HG03039 (cell line): ENCODE results near the gene BMX.

Source experiments
- ATAC-seq: cut with Tn5 transposase; IDR thresholded peaks from one replicate; pipeline ENCODE4 v1.9.1; 2021; ENCODE audit warnings: mild to moderate bottlenecking, moderate library complexity; ENCODE audit not compliant: unreplicated experiment

BMX gene

DNA sequence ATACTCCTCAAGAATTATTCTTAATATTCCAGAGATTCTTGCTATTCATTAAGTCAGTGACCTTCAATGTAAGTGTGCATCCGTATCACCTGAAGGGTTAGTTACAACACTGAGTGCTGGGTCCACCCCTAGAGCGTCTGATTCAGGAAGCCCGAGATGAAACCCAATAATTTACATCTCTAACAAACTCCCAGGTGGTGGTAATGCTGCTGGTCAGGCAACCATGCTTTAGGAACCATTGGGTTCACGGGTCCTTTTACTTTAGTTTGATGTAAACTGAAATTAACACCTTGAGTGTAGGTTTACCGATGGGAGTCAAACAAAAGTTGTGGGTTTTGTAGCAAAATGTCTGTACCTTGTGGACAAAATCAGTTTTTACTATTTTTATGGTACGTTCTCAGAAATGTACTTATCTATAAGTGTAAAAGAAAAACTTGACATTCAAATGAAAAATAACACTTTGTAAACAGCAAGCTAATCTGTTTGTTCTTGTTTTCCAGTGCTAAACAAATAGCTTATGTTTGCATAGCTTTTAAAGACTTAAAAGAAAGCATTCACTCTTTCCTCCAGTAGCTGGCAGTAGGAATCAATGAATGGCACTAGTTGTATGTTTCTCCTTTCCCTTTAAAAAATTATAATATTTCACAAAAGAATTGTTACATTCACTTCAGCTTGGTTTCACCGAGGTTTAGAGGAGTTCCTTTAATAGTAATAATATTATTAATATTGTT is 67.4 kb downstream of the BMX start:
- ATAC-seq: no peak

DNA sequence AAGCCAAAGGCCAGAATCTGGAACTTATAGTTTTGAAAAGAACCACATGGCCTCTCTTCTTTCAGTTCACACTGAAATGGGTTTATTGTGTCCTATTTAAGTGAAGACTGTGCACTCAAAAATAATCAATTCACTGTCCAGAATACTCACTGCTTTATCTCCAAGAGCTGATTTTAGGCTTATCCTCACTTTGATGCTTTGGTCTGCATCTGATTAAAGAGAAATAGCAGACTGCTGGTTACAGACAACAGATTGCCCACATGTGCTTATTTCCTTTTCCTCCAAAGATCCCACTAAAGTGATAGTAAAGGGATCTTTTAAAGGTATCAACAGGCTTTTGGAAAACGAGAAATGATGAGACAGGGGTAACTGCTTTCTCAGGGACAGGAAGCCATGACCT is 69.5 kb downstream of the BMX start:
- ATAC-seq: no peak

DNA sequence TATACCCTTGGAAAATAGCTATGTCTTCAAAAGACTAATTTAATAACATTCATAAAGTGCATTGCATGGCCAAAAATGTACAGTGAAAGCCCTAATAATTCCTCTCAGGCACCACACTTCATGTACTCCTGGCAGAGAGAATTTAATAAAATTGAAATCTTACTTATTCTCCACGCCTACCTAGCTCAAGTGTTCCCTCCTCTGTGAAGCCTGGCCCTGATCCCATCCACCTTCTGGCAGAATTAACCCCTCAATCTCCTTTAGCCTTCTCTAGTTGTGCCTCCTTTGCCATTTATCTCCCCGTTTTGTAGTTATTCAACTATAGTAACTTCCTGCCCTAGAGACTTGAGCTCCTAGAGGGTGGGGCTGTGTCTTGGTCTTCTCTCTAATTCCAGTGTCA is 73.4 kb downstream of the BMX start:
- no peak for ATAC-seq

DNA sequence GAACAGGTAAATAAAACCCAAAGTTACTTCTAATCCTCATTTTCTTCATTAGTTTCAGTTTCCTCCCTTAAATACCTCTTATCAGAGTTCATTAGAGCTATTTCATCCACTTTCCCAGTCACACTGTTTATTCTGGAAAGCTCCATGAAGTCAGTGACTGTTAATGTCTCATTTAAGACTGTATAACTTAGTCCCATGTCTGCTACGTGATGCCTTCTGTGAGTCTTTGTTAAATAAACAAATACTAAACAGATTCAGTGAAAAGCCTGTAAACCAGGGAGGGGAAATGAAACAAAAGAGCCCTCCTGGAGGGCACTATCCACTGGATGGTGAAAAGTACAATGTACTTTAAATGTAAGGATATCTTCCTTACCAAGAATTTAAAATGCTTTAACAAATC is 75.4 kb downstream of the BMX start:
- no peak for ATAC-seq

DNA sequence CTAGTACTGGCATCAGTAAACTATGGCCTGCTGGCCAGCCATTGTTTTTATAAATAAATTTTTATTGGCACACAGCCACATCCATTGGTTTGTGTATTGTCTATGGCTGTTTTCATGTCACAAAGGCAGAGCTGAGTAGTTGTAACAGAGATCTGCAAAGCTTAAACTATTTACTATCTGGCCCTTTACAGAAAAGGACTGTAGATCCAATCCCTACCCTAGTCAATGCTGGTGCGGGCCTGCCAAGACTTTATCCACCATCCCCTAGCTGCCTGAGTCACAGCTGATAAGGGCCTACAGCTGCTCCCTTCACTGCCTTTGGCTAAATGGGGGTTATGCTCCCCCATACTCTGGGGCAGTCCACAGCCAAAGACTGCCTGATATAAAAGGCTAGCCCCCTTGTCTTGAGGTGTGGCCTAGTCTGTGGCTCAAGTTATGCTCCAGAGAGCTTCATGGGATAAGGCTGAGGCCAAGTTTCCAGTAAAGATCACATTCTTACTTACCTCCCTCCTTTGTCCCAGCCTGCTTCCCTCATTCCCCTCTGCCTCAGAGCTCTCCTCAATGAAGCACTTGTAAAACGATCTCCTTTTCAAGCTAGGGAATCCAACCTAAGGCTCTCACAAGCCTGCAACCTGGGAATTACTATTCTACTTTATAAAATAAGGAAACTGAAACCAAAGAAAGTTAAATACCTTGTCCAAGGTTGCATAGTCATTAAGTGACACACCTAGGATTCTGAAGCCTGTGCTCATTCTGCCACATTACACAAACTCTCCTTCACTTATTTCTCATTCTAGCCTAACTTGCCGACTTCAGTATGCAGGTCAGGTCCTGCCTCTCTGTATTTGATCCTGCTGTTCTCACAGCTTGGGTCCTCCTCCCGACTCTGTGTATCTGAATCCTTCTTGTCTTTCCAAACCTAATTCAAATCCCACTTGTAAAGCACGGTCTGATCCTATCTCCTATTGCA is 79.5 kb downstream of the BMX start:
- ATAC-seq: no peak

DNA sequence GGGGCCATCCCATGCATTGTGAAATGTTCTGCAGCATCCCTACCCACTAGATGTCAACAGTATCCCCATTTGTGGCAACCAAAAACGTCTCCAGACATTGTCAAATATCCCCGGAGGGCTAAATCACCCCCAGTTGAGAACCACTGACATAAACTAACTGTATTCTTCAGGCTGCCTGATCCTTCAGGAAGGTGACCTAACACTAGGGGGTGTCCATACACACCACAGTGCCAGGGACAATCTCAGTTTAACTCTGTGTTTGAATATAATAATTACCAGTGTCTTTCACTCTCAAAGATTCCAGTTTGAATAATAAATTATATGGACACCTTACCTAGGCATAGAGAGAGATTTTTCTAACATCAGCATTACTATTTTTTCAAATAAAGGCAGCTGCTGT is 93.8 kb downstream of the BMX start:
- ATAC-seq: no peak

DNA sequence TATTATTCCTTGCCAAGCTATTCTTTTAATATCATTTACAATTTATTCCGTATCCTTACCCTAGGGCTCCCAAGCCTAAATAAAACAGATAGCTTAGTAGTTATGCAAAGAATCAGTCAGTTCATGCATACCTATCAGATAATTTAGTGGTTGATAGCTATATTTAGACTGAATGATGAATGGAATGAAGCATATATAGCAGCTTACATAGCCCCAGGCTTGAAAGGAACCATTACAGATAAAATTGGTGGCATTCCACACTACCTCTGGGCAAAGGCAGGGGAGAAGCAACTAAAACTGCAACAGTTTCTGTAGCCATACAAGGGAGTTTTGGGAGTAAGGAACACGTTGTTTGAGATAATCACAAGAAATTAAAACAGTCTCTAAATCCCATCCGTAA is 97.4 kb downstream of the BMX start:
- no peak for ATAC-seq

DNA sequence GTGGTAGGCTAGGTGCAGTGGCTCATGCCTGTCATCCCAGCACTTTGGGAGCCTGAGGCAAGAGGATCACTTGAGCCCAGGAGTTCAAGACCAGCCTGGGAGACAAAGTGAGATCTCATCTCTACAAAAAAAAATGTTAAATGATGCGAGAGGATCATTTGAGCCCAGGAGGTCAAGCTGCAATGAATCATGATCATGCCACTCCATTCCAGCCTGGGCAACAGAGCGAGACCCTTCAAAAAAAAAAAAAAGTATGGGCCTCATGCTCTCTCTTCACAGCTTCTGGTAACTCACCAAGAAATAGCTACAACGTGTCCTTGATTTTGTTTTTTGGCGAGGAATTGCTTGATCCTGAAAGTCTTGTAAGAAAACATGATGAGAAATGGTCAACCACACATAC is 98.9 kb downstream of the BMX start:
- ATAC-seq: no peak

DNA sequence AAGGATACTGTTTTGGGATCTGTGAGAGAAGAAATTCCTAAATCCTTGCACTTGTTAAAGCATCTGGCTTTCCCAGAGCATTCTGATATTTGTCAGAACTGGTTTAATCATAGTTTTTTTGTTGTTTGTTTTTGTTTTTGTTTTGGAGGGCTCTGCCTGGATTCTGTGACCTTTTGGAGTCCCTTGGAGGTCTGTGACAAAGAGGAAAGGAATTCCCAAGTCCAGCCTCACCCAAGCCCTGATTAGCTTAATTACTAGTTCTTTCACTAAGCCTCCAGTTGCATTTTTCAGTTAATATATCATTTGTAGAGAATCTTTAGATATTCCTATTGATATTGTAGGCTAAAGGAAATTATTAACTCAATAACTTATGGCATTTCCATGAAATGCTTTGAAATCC is 99.4 kb downstream of the BMX start:
- no peak for ATAC-seq

DNA sequence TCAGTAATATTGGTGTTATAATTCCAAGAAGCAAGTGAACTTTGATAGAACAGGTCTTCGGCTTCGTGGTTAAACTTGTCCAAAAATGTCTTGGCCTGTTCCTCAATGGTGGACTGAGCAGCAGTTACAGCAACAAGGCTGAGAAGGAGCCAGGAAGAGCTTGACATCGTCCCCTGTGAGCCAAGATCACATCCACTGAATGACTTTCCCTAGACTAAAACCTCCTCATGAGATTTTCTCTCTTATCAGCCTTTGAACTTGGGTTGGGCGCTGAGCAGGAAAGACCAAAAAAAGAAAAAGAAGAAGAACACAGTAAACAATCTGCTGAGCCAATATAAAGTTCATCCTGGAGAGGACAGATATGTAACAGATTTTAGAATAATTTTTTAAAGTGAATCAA is 100.1 kb downstream of the BMX start, which contains the start of gene ACE2:
ACE2 (minus strand) TSS at position 216 of the 400 bp plus-strand sequence; CDS start at position 167, 49 bp downstream.
- ATAC-seq: no peak

DNA sequence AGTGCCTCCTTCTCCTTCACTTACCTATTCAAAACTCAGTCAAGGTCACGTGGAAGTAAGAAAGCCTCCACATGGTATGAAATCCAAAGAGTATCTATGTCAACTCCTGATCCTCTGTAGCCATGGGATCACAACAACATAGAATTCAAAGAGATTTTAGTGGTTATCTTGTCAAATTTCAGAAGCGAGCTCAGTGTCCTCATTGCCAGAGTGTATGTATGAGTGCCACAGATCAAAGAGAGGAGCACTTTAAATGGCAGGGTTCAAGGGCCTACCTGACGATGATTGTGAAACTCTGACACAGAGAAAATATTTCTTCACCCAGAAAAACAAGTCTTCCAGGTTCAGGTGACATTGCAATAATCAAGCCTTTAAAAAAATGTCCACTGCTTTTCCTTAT is 101.3 kb downstream of the BMX start:
- no peak for ATAC-seq

DNA sequence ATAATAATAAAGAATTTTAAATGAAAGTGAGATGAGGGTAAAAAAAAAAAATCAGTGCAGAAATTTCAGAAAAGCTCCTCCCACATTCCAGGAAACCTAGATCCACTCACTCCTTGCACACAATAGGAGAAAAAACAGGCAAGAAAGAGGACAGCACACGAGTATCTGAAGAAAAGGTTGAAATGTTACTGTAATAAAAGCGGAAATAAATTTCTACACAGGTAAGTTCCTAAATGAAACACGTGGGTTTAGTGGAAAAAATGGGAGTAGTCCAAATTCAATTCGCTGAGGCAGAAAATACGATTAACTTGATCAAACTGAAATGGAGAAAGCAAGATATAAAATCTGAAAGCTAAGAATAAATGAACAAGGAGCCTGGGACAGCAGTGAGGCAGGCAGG is 102.2 kb downstream of the BMX start:
- ATAC-seq: no peak

DNA sequence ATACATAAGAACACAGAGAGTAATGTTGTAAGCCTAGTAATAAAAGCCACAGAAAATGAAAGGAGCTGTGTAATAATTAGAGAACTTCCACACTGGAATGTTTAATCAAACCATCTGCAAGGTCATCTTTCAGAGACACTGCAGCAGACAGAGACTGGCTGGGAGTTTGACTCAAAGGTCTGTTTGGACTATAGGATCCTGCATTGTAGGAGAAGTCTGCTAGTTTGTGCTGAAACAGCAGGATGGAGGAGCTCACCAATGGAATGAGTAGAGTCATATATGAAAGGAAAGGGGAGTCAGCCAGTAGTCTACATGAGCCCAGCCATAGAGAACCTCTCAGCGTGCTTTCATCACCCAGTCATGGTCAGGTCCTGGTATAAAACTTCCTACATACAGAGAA is 104.6 kb downstream of the BMX start:
- ATAC-seq: no peak
